Fibroblast of villous mesenchyme (primary cell): ENCODE measurements around the gene PLXNA2. TPM values are rescaled to one million over a fixed set of nuclear protein-coding genes. Genes with fewer than 3 reads are reported as not detected.

Source experiments
- DNase-seq: peaks from one replicate; pipeline ENCODE4 v3.0.0-alpha.2; 2010; ENCODE audit warnings: low read depth
- H3K4me3 ChIP-seq: 2 replicates; pipeline ENCODE4 v1.5.1; 2011; ENCODE audit warnings: low read depth, mild to moderate bottlenecking, low read length
- CTCF ChIP-seq: IDR thresholded peaks from 2 replicates; pipeline ENCODE4 v1.5.1; 2012; ENCODE audit warnings: low read depth, mild to moderate bottlenecking, low read length; ENCODE audit not compliant: insufficient read depth
- total RNA-seq: library from RNA; depleted of rRNA; stranded (reverse); fragments of >200 nt; gene quantifications from 2 replicates; pipeline ENCODE4 v1.2.3, GENCODE V29; 2012

Gene PLXNA2
- total RNA-seq, 1 donor, result 0.86 TPM

- peak; percentile 24 for DNase-seq
- H3K4me3 ChIP-seq, result no peak overlapping the region
Measured at GRCh38 chr1:208090388-208091301, 153.5 kb downstream of the PLXNA2 start.

GRCh38 chr1:208089761-208090370 is 154.3 kb downstream of the PLXNA2 start:
- TF ChIP-seq CTCF, result no peak
- no peak overlapping the region for H3K4me3 ChIP-seq
- DNase-seq, result no peak

More at GRCh38 chr1:208090388-208091301, 153.5 kb downstream of the PLXNA2 start:
- no peak for TF ChIP-seq CTCF

- DNase-seq, result no peak
- no peak for TF ChIP-seq CTCF
- H3K4me3 ChIP-seq, result no peak overlapping the region
Measured at GRCh38 chr1:208089149-208089548, 155.0 kb downstream of the PLXNA2 start.

GRCh38 chr1:208088319-208088718 is 155.9 kb downstream of the PLXNA2 start:
- H3K4me3 ChIP-seq, result no peak overlapping the region
- DNase-seq, result no peak
- TF ChIP-seq CTCF, result no peak

GRCh38 chr1:208085655-208086515 is 158.3 kb downstream of the PLXNA2 start:
- peak overlapping the region; percentile 35 for H3K4me3 ChIP-seq
- no peak for DNase-seq

GRCh38 chr1:208084764-208085163 is 159.4 kb downstream of the PLXNA2 start:
- no peak for DNase-seq
- no peak overlapping the region for H3K4me3 ChIP-seq
- no peak for TF ChIP-seq CTCF

More at GRCh38 chr1:208085655-208086515, 158.3 kb downstream of the PLXNA2 start:
- TF ChIP-seq CTCF, result no peak
